ENCODE data around the gene IPCEF1.

The IPCEF1 gene

DNA sequence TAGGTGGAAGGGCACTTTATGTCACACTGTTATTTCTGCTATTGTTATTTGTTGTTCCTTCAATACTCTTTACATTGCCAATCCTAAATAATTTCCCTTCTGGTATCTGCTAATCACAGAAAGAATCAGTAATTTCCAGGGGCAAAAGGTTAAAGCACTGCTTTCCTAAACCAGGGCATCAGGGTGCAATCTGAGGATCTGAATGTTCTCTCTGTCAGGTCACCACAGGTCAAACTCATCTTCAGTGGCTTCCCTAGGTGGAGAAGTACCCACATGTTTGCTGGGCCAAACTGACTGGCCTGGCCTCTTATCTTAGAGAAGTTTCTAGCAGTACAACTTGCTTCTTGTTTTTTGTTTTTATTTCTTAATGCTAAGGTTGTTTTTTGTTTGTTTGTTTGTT is 198.9 kb downstream of the IPCEF1 start:
- Histone ChIP-seq H3K4me3 (ENCODE audit: insufficient read depth, low read depth, low read length) (no peak overlapping the region), H3K9me3 (ENCODE audit: control insufficient read depth, low read length) (no peaks in the 10 kb centered on the region), H3K4me1 (ENCODE audit: control insufficient read depth, insufficient read depth, low read length) (no peaks in the 10 kb centered on the region), H3K27ac (ENCODE audit: insufficient read depth, low read depth, low read length, poor library complexity, severe bottlenecking) (no peak overlapping the region), H3K27me3 (ENCODE audit: control insufficient read depth, insufficient read depth, low read length, poor library complexity, severe bottlenecking) (no peaks in the 10 kb centered on the region), H3K36me3 (ENCODE audit: control insufficient read depth, insufficient read depth, low read length) (no peaks in the 10 kb centered on the region)

DNA sequence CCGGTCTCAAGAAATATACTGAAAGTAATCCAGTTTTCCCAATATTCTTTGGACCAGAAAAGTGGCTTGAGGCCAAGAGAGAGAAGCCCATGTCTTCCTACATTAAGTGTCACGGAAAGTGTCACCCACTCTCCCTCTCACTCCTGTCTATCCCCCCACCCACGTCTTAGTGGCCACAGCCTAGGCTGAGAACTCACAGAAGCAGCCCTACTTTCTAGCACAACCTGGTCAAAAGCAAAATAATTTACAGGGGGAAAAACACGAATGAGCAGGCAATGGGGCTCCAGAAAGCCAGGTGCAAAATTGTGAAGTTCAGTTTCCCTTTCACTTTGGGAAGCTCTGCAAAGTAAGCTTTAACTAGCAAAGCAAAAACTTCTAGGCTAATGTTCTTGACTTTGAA is 199.5 kb downstream of the IPCEF1 start:
- 93% methylated on average over 4 of the region's 4 CpGs for WGBS, 2 experiments
- H3K36me3 ChIP-seq (ENCODE audit: control insufficient read depth, insufficient read depth, low read length), result no peaks in the 10 kb centered on the region
- no peak overlapping the region for H3K27ac ChIP-seq (ENCODE audit: insufficient read depth, low read depth, low read length, poor library complexity, severe bottlenecking)
- no peaks in the 10 kb centered on the region for H3K4me1 ChIP-seq (ENCODE audit: control insufficient read depth, insufficient read depth, low read length)
- no peak overlapping the region for H3K4me3 ChIP-seq (ENCODE audit: insufficient read depth, low read depth, low read length)
- H3K9me3 ChIP-seq (ENCODE audit: control insufficient read depth, low read length), result no peaks in the 10 kb centered on the region
- H3K27me3 ChIP-seq (ENCODE audit: control insufficient read depth, insufficient read depth, low read length, poor library complexity, severe bottlenecking), result no peaks in the 10 kb centered on the region

DNA sequence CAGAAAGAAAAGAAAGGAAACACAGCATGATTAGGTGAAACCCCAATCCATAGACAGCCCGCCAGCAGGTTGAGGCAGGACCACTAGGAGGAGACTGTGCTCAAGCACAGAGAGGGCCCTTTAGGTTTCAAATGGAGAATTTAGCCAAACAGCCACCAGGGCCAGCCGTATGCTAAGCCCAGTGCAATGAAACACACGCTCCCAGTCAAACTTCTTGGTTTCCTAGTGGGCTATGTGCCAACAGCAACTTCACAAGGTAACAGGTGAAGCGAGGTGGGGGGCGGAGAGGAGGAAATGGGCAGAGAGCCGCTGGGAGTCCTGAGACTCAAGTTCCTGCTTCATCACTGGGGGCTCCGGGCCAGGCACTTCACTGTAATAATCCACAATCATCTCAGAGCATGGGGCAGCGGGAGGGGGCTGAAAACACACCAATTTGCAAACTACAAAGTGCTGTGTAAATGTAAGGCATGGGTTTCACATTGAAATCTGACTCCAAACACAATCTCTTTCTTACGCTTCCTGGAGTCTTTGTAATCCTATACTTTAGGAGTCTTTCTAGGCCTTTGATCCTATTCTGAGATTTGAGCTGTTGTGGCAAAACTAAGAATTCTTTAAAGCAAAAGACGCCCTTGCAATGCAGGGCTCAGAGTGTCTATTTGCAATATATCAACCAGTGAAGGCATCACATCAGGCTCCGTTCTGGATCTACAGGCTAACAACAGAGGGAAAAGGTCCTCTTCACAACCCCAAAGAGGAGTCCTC is 200.3 kb downstream of the IPCEF1 start:
- WGBS, 2 experiments, result 80 to 84% methylated on average over 11 of the region's 11 CpGs
- Histone ChIP-seq H3K36me3 (ENCODE audit: control insufficient read depth, insufficient read depth, low read length) (no peaks in the 10 kb centered on the region), H3K4me3 (ENCODE audit: insufficient read depth, low read depth, low read length) (no peak overlapping the region), H3K27me3 (ENCODE audit: control insufficient read depth, insufficient read depth, low read length, poor library complexity, severe bottlenecking) (no peaks in the 10 kb centered on the region), H3K9me3 (ENCODE audit: control insufficient read depth, low read length) (no peaks in the 10 kb centered on the region), H3K27ac (ENCODE audit: insufficient read depth, low read depth, low read length, poor library complexity, severe bottlenecking) (no peak overlapping the region), H3K4me1 (ENCODE audit: control insufficient read depth, insufficient read depth, low read length) (no peaks in the 10 kb centered on the region)

DNA sequence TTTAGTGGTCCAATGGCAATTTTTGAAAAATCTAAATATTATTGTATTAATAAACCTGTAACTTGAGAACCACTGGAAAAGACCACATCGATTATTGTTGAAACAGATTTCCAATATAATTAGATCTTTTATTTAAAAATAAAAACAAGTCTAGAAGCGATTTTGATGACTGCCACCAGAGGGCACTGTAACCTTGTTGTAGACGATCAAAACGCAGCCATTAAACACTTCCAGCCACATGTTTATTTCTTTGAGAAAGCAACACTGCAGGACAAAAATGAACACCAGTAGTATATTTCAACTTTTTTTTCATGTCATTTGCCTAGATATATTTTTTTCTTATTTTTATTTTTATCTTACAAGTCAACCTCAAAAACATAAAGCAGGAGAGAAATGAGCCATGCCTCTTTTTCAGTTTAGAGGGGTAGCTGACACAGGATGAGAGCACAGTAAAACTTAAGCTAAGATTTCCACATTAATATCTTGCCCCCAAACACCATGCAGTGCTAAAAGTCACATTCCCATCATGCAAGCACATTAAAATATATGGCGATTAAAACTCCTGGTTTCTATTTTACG is 202.1 kb downstream of the IPCEF1 start:
- H3K4me1 ChIP-seq (ENCODE audit: control insufficient read depth, insufficient read depth, low read length), result no peaks in the 10 kb centered on the region
- WGBS, 2 experiments, result 44 to 47% methylated on average over 5 of the region's 6 CpGs
- H3K4me3 ChIP-seq (ENCODE audit: insufficient read depth, low read depth, low read length), result no peak overlapping the region
- no peak overlapping the region for H3K27ac ChIP-seq (ENCODE audit: insufficient read depth, low read depth, low read length, poor library complexity, severe bottlenecking)
- H3K36me3 ChIP-seq (ENCODE audit: control insufficient read depth, insufficient read depth, low read length), result no peaks in the 10 kb centered on the region
- no peaks in the 10 kb centered on the region for H3K27me3 ChIP-seq (ENCODE audit: control insufficient read depth, insufficient read depth, low read length, poor library complexity, severe bottlenecking)
- no peaks in the 10 kb centered on the region for H3K9me3 ChIP-seq (ENCODE audit: control insufficient read depth, low read length)

DNA sequence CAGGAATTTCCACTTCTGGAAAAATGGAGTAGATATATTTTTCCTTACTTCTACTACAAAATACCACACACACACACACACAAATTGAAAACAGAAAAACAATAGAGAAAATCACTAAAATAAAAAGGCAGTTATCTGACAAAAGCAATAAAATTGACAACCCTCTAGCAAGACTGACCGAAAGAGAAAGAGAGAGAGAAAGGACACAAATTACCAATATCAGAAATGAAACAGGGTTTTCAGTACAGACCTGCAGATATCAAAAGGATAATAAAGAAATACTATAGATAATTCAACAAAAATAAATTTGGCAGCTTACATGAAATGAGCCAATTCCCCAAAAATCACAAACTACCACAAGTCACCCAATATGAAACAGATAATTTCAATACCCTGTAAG is 212.8 kb downstream of the IPCEF1 start:
- Histone ChIP-seq H3K4me3 (ENCODE audit: insufficient read depth, low read depth, low read length) (no peak overlapping the region), H3K9me3 (ENCODE audit: control insufficient read depth, low read length) (no peaks in the 10 kb centered on the region), H3K27me3 (ENCODE audit: control insufficient read depth, insufficient read depth, low read length, poor library complexity, severe bottlenecking) (no peaks in the 10 kb centered on the region), H3K36me3 (ENCODE audit: control insufficient read depth, insufficient read depth, low read length) (no peaks in the 10 kb centered on the region), H3K27ac (ENCODE audit: insufficient read depth, low read depth, low read length, poor library complexity, severe bottlenecking) (no peak overlapping the region), H3K4me1 (ENCODE audit: control insufficient read depth, insufficient read depth, low read length) (no peaks in the 10 kb centered on the region)
- WGBS, 2 experiments, result 100% methylated on average over 1 of the region's 1 CpG; no CpG with 5 or more reads in 1 of the 2 experiments

DNA sequence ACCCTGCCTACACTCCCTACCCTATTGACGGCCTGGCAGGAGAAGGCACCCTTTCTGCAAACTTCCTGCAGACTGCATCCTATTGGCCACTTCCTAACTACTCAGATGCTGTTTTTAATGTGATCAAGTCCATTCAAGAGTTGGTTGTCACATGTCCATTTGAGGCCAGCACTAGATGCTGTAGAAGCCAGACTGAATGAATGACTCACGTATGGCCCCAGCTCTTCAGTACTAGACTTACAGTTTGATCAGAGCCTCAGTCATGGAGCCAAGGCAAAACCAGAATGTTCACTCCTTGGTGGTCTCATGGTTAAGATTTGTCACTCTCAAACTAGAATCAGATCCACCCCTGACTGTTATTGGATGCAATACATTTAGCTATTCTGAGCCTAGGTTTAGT is 215.9 kb downstream of the IPCEF1 start:
- Histone ChIP-seq H3K27ac (ENCODE audit: insufficient read depth, low read depth, low read length, poor library complexity, severe bottlenecking) (no peak overlapping the region), H3K27me3 (ENCODE audit: control insufficient read depth, insufficient read depth, low read length, poor library complexity, severe bottlenecking) (no peaks in the 10 kb centered on the region), H3K9me3 (ENCODE audit: control insufficient read depth, low read length) (no peaks in the 10 kb centered on the region), H3K36me3 (ENCODE audit: control insufficient read depth, insufficient read depth, low read length) (no peaks in the 10 kb centered on the region), H3K4me3 (ENCODE audit: insufficient read depth, low read depth, low read length) (no peak overlapping the region), H3K4me1 (ENCODE audit: control insufficient read depth, insufficient read depth, low read length) (no peaks in the 10 kb centered on the region)
- WGBS, 2 experiments, result 60 to 62% methylated on average over 2 of the region's 2 CpGs

DNA sequence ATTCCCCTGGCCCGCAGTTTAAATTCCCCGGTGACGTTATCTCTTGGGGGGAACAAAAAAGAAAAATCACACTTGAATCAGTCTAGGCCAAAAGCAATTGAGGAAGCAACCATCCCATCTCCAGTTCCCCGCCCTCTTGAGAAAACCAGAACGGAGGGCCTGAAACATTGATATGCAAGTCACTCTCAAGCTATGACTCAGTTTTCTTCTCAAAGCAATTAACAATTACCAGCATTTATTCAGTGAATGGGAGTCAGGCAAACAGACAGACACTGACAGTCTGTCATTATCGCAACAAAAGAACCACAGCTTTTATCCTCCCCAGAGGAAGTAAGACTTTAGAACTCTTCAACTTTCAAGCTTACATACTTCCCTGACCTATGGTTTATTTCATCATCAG is 216.7 kb downstream of the IPCEF1 start:
- Histone ChIP-seq H3K27ac (ENCODE audit: insufficient read depth, low read depth, low read length, poor library complexity, severe bottlenecking) (no peak overlapping the region), H3K4me1 (ENCODE audit: control insufficient read depth, insufficient read depth, low read length) (no peaks in the 10 kb centered on the region), H3K36me3 (ENCODE audit: control insufficient read depth, insufficient read depth, low read length) (no peaks in the 10 kb centered on the region), H3K27me3 (ENCODE audit: control insufficient read depth, insufficient read depth, low read length, poor library complexity, severe bottlenecking) (no peaks in the 10 kb centered on the region), H3K4me3 (ENCODE audit: insufficient read depth, low read depth, low read length) (no peak overlapping the region), H3K9me3 (ENCODE audit: control insufficient read depth, low read length) (no peaks in the 10 kb centered on the region)
- 71 to 82% methylated on average over 6 of the region's 6 CpGs for whole genome bisulfite sequencing, 2 experiments

DNA sequence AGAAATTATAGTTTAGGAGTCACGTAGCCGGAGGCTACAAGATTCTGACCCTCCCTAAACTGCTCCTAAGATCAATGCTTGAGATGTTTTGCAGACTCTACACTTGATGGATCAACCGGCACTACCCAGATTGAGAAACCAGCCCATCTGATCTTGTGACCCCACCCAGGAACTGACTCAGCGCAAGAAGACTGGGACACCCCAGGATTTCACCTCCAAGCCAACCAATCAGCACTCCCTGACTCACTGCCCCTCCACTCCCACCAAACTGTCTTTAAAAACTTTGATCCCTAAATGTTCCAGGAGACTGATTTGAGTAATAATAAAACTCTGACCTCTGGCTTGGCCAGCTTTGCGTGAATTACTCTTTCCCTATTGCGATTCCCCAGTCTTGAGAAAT is 217.8 kb downstream of the IPCEF1 start:
- no peaks in the 10 kb centered on the region for H3K36me3 ChIP-seq (ENCODE audit: control insufficient read depth, insufficient read depth, low read length)
- H3K9me3 ChIP-seq (ENCODE audit: control insufficient read depth, low read length), result no peaks in the 10 kb centered on the region
- H3K27ac ChIP-seq (ENCODE audit: insufficient read depth, low read depth, low read length, poor library complexity, severe bottlenecking), result no peak overlapping the region
- no peaks in the 10 kb centered on the region for H3K27me3 ChIP-seq (ENCODE audit: control insufficient read depth, insufficient read depth, low read length, poor library complexity, severe bottlenecking)
- no peak overlapping the region for H3K4me3 ChIP-seq (ENCODE audit: insufficient read depth, low read depth, low read length)
- WGBS, 2 experiments, result 94 to 95% methylated on average over 6 of the region's 6 CpGs
- H3K4me1 ChIP-seq (ENCODE audit: control insufficient read depth, insufficient read depth, low read length), result no peaks in the 10 kb centered on the region

DNA sequence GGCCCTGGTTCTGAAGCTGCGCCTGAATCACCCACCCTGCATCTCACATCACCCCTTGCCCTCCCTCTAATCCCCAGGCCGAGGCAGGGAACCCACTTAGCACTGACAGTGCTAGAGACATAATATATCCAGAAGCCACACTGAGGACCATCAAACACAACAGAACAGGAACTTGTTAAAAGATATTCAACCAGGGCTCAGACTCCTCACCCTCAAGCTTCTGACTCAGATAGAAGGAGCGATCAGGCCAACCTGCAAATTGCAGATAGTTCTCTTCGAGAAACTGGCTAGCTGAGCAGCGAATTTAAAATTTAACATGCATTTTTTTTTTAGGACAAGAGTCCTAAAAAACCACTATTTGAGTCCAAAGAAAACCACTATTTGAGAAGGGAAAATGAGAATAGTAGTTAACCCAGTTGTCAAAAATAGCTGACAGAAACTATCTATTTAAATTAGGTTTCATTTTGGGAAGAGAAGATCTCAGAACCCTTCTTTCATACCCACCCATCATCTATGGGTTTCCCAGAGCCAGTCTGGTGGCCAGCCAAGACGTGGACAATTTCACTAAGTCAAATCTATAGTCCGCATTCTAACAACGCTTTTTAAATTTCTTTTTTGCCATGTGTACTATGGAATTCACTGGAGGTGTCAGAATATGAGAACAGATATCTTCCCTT is 222.0 kb downstream of the IPCEF1 start:
- no peaks in the 10 kb centered on the region for H3K36me3 ChIP-seq (ENCODE audit: control insufficient read depth, insufficient read depth, low read length)

DNA sequence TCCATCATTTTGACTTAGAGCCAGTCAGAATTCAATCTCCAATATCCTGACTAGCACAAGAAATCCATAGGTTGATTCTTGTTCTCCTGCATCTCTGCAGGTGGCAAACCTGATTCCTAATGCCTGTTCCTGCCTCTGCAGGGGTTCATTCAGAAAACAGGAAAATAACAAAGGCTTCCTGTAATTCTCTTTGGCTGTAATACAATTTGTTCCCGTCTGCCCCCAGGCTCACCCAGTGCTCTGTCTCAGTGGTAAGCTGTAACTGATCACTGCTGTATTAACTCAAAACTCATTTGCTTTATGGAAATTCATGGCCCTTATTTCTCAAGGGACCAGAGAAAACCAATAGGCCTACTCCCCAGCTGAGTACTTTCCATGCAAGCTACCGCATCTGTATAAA is 228.9 kb downstream of the IPCEF1 start:
- Histone ChIP-seq H3K4me3 (ENCODE audit: insufficient read depth, low read depth, low read length) (no peak overlapping the region), H3K27ac (ENCODE audit: insufficient read depth, low read depth, low read length, poor library complexity, severe bottlenecking) (no peak overlapping the region), H3K27me3 (ENCODE audit: control insufficient read depth, insufficient read depth, low read length, poor library complexity, severe bottlenecking) (peaks cover 3% of the 10 kb centered on the region), H3K4me1 (ENCODE audit: control insufficient read depth, insufficient read depth, low read length) (peaks cover 8% of the 10 kb centered on the region), H3K9me3 (ENCODE audit: control insufficient read depth, low read length) (no peaks in the 10 kb centered on the region), H3K36me3 (ENCODE audit: control insufficient read depth, insufficient read depth, low read length) (no peaks in the 10 kb centered on the region)
- WGBS, 2 experiments, result 5 to 6% methylated on average over 1 of the region's 2 CpGs

More for the DNA sequence above, 222.0 kb downstream of the IPCEF1 start:
- Histone ChIP-seq H3K27me3 (ENCODE audit: control insufficient read depth, insufficient read depth, low read length, poor library complexity, severe bottlenecking) (no peaks in the 10 kb centered on the region), H3K4me3 (ENCODE audit: insufficient read depth, low read depth, low read length) (no peak overlapping the region), H3K27ac (ENCODE audit: insufficient read depth, low read depth, low read length, poor library complexity, severe bottlenecking) (no peak overlapping the region), H3K4me1 (ENCODE audit: control insufficient read depth, insufficient read depth, low read length) (no peaks in the 10 kb centered on the region), H3K9me3 (ENCODE audit: control insufficient read depth, low read length) (no peaks in the 10 kb centered on the region)
- 92 to 96% methylated on average over 8 of the region's 8 CpGs for WGBS, 2 experiments
